ENCODE data around the gene GBX2. TPM values are rescaled to one million over a fixed set of nuclear protein-coding genes. Genes with fewer than 3 reads are reported as not detected.

The GBX2 gene
- total RNA-seq, 1 experiment from 2014 or later, result 0.31 TPM

GRCh38 chr2:236173729-236174607, 5.8 kb upstream of the GBX2 start:
- Histone ChIP-seq H3K27me3 (ENCODE audit: insufficient read depth, low read length) (peaks cover 71% of the 10 kb centered on the region), H2BK15ac (ENCODE audit: low read depth, low read length) (no peak overlapping the region), H3K9me3 (ENCODE audit: control insufficient read depth, low read depth, low read length) (no peaks in the 10 kb centered on the region), H3K9ac (ENCODE audit: extremely low read depth, insufficient read length, low read length) (no peak overlapping the region), H3K4me1 (ENCODE audit: insufficient read depth, low read length) (peaks cover 19% of the 10 kb centered on the region), H2BK20ac (ENCODE audit: low read depth, low read length, poor library complexity, severe bottlenecking) (no peak overlapping the region), H3K79me1 (ENCODE audit: insufficient read depth, low read depth, low read length, poor library complexity, severe bottlenecking) (no peaks in the 10 kb centered on the region), H2AFZ (ENCODE audit: low read length) (no peak overlapping the region), H3K23me2 (ENCODE audit: insufficient read length, low read depth, low read length, poor library complexity, severe bottlenecking) (peaks cover 25% of the 10 kb centered on the region), H3K4ac (ENCODE audit: low read depth, low read length) (no peak overlapping the region), H4K5ac (ENCODE audit: insufficient read length, low read depth, low read length) (no peak overlapping the region), H4K91ac (ENCODE audit: insufficient read length, low read depth, low read length) (no peak overlapping the region), H3K23ac (ENCODE audit: insufficient read length, low read depth, low read length) (no peak overlapping the region), H3K27ac (ENCODE audit: insufficient read length, low read depth, low read length) (no peak overlapping the region), H2AK5ac (ENCODE audit: insufficient read length, low read length) (no peak overlapping the region), H4K20me1 (ENCODE audit: control insufficient read depth, insufficient read depth, insufficient read length) (no peaks in the 10 kb centered on the region), H2BK120ac (ENCODE audit: low read depth, low read length, poor library complexity, severe bottlenecking) (no peak overlapping the region), H2BK12ac (ENCODE audit: insufficient read length, low read depth, low read length) (no peak overlapping the region), H3K14ac (ENCODE audit: insufficient read depth, low read length) (no peak overlapping the region), H3T11ph (ENCODE audit: low read length) (no peak overlapping the region), H4K8ac (replicated peaks; ENCODE audit: insufficient read length, low read depth, low read length) (no peak overlapping the region), H3K18ac (ENCODE audit: insufficient read length, low read depth, low read length) (no peak overlapping the region), H3K4me2 (ENCODE audit: insufficient read depth, insufficient read length, low read length) (peak overlapping the region; percentile 29), H2BK5ac (ENCODE audit: insufficient read length, low read length) (no peak overlapping the region), H3K79me2 (ENCODE audit: insufficient read depth, low read length) (no peaks in the 10 kb centered on the region), H3K56ac (ENCODE audit: insufficient read length, low read depth, low read length) (no peak overlapping the region)
- WGBS (ENCODE audit: extremely low coverage, insufficient read length, low lambda C conversion rate), result no CpG with 5 or more reads among the region's 23 CpGs
- Mint-ChIP-seq H3K36me3 (ENCODE audit: insufficient read depth in 1 of 3, low read depth in 3 of 3) (peaks cover 0 to 2% (median 0%) of the 10 kb centered on the region in 3 experiments; a peak in 1 of 7 replicates), H3K9me3 (peaks cover 3 to 20% of the 10 kb centered on the region in 2 experiments; a peak in 2 of 5 replicates), H3K4me3 (peak overlapping the region in 1 of 2 experiments; percentile 40; a peak in 3 of 5 replicates), H3K4me1 (peaks cover 46 to 55% of the 10 kb centered on the region in 2 experiments), H3K27me3 (ENCODE audit: low read depth) (peaks cover 99% of the 10 kb centered on the region), H3K27ac (no peak overlapping the region)
- no peak for DNase-seq
- TF ChIP-seq CTCF (conservative IDR thresholded peaks at IDR 0.05), result no peak
